ENCODE results near the gene APOA4.

The APOA4 gene

GRCh38 chr11:116788975-116789374 lies 34.1 kb downstream of the APOA4 start:
- H3K27ac ChIP-seq = peak overlapping the region; percentile 58; the same call in 1 of the 2 replicates
- TF ChIP-seq, protein P1, sequence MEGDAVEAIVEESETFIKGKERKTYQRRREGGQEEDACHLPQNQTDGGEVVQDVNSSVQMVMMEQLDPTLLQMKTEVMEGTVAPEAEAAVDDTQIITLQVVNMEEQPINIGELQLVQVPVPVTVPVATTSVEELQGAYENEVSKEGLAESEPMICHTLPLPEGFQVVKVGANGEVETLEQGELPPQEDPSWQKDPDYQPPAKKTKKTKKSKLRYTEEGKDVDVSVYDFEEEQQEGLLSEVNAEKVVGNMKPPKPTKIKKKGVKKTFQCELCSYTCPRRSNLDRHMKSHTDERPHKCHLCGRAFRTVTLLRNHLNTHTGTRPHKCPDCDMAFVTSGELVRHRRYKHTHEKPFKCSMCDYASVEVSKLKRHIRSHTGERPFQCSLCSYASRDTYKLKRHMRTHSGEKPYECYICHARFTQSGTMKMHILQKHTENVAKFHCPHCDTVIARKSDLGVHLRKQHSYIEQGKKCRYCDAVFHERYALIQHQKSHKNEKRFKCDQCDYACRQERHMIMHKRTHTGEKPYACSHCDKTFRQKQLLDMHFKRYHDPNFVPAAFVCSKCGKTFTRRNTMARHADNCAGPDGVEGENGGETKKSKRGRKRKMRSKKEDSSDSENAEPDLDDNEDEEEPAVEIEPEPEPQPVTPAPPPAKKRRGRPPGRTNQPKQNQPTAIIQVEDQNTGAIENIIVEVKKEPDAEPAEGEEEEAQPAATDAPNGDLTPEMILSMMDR (conservative IDR thresholded peaks at IDR 0.05; ENCODE audit: low read depth) = no peak
- CTCF ChIA-PET = interaction anchor here (1.4 kb wide), 1 partner anchor 47 kb away, joined by 5 read pairs; no protein-coding TSS in a partner anchor
- POLR2A ChIA-PET (ENCODE audit: low non-redundant PET) = no interaction called here
- no peak for DNase-seq (ENCODE audit: low spot score)

- CTCF ChIA-PET = interaction anchor here (1.2 to 1.4 kb wide), 2 partner anchors 47 to 92 kb away, joined by 5 read pairs; no protein-coding TSS in a partner anchor
- TF ChIP-seq, protein P1 (conservative IDR thresholded peaks at IDR 0.05; ENCODE audit: low read depth) = no peak
- POLR2A ChIA-PET (ENCODE audit: low non-redundant PET) = interaction anchor here (0.6 kb wide), 1 partner anchor 317 kb away, joined by 3 read pairs; no protein-coding TSS in a partner anchor
- DNase-seq (ENCODE audit: low spot score) = no peak
- peak overlapping the region; percentile 58 for H3K27ac ChIP-seq
Observed at GRCh38 chr11:116788534-116788933, 34.6 kb downstream of the APOA4 start.

DNA sequence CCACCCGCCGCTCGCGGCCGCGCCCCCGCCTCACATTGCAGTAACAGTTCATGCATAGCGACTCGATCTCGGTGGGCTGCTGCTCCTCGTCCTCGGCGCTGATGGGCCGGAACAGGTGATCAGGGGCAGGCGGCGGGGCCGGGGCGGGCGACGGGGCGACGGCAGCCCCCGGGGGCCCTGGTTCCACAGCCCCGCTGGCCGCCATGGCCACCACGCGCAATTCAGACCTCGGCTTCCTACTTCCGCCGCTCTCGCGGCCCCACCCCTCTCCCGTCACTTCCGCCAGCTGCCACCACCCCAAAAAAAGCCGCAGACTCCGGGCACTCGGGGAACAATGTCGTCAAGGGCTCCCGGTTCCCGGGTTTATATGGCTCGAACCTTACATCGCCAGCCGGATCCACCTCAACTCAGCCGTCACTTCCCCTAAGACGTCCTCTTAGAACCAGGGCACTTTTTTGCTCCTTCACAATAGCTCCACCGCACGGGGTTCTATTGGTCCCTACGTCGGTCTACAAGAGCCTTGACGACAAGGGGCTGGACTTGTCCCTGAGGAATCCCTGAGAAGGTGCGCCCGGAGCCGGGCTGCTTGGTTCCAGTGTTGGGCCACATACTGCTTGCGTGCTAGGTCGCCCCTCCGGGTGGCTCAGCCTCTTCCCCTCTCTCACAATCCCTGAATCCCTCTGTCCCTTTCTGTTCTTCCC lies 35.2 kb downstream of the APOA4 start, which contains the start of gene ZPR1:
TSS of gene ZPR1 (minus strand) at position 238 of the 701 bp plus-strand sequence. CDS start at position 205, 33 bp downstream.
- CTCF ChIA-PET = interaction anchor here (0.5 to 1.4 kb wide), 5 partner anchors 16 to 308 kb away, joined by 3 to 5 read pairs (median 4); no protein-coding TSS in a partner anchor
- peak; percentile 83 for DNase-seq (ENCODE audit: low spot score)
- H3K27ac ChIP-seq = peak within 1 kb of the TSS; percentile 58
- POLR2A ChIA-PET (ENCODE audit: low non-redundant PET) = interaction anchor here (0.6 kb wide), 1 partner anchor 318 kb away, joined by 3 read pairs; no protein-coding TSS in a partner anchor
- TF ChIP-seq, protein P1 (conservative IDR thresholded peaks at IDR 0.05; ENCODE audit: low read depth) = no peak

GRCh38 chr11:116787436-116787785 lies 35.7 kb downstream of the APOA4 start:
- TF ChIP-seq, protein P1 (conservative IDR thresholded peaks at IDR 0.05; ENCODE audit: low read depth) = no peak
- ChIA-PET POLR2A (ENCODE audit: low non-redundant PET) (no interaction called here), CTCF (interaction anchor here (0.5 to 1.2 kb wide), 4 partner anchors 16 to 308 kb away, joined by 3 to 5 read pairs (median 4); no protein-coding TSS in a partner anchor)
- H3K27ac ChIP-seq = peak overlapping the region; percentile 58
- no peak for DNase-seq (ENCODE audit: low spot score)

DNA sequence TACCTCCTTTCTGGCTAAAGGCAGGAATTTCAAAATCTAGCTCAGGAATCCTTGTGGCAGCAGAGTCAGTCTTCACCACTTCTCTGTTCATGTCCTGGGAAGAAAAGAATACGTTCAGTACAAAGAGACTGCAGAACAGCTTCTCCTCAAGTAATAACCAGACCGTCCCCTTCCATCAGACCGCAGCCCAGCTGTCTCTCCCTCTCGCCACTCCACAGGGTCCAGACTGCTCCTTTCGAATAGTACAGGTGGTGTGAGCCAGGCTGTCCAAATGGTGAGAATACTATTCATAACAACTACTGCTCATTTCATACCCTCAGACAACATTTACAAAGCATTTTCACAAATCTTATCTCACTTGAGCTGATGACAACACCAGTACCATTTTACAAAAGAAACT lies 36.1 kb downstream of the APOA4 start:
- TF ChIP-seq, protein P1 (conservative IDR thresholded peaks at IDR 0.05; ENCODE audit: low read depth) = no peak
- H3K27ac ChIP-seq = peak overlapping the region; percentile 58; the same call in 1 of the 2 replicates
- ChIA-PET CTCF (interaction anchor here (0.7 to 0.9 kb wide), 2 partner anchors 49 to 309 kb away, joined by 3 to 4 read pairs; no protein-coding TSS in a partner anchor), POLR2A (ENCODE audit: low non-redundant PET) (no interaction called here)
- no peak for DNase-seq (ENCODE audit: low spot score)

GRCh38 chr11:116786326-116786725 lies 36.8 kb downstream of the APOA4 start:
- POLR2A ChIA-PET (ENCODE audit: low non-redundant PET) = no interaction called here

More at GRCh38 chr11:116786326-116786725, 36.8 kb downstream of the APOA4 start:
- DNase-seq (ENCODE audit: low spot score) = no peak
- CTCF ChIA-PET = no interaction called here
- TF ChIP-seq, protein P1 (conservative IDR thresholded peaks at IDR 0.05; ENCODE audit: low read depth) = no peak
- no peak overlapping the region for H3K27ac ChIP-seq
